Measurements from ENCODE around the gene TMEM161B. TPM values are rescaled to one million over a fixed set of nuclear protein-coding genes. Genes with fewer than 3 reads are reported as not detected.

The TMEM161B gene
- total RNA-seq, 1 experiment from 2014 or later, result 22.1 TPM

DNA sequence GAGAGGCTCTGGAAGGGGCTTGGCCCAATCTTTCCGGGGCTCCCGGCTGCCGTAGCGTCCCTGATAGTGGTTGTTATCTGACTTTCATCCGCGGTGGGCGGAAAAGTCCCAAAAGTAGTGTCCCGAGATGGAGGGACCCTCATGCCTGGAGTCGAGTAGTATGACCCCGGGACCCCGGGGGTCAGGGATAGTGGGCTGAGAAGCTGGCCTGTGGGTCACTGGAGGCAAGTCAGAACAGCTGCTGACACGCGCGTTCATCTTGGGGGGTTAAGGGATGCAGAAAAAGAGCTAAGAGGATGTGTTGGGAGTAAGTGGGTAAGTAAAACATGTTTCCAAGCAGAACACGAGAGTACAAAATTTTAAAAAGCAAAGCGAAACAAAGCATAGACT, 123.4 kb downstream of the TMEM161B start:
- Histone ChIP-seq H3K36me3 (ENCODE audit: control insufficient read depth, insufficient read depth, low read length) (no peaks in the 10 kb centered on the region), H3K9me3 (peaks cover under 1% of the 10 kb centered on the region; the same call in 1 of the 2 replicates), H3K4me1 (no peaks in the 10 kb centered on the region; the same call in 1 of the 2 replicates), H3K27me3 (replicated peaks; ENCODE audit: control insufficient read depth, insufficient read depth, low read length) (no peaks in the 10 kb centered on the region), H3K4me3 (ENCODE audit: low read depth, low read length) (no peak overlapping the region)
- no peaks in the 10 kb centered on the region for H3K4me1 Mint-ChIP-seq (ENCODE audit: low read depth, unreplicated experiment)
- POLR2A ChIA-PET, result interaction anchor here (0.5 kb wide), 1 partner anchor 547 kb away, joined by 4 read pairs; no protein-coding TSS in a partner anchor
- peaks cover 2% of the 10 kb centered on the region for H3K27me3 Mint-ChIP-seq (ENCODE audit: insufficient read depth, unreplicated experiment)
- CTCF ChIA-PET, result no interaction called here
- no peak overlapping the region for H3K4me3 Mint-ChIP-seq (ENCODE audit: unreplicated experiment)
- no peak for DNase-seq
- H3K36me3 Mint-ChIP-seq (ENCODE audit: insufficient read depth, unreplicated experiment), result no peaks in the 10 kb centered on the region
- TF ChIP-seq, protein P1, sequence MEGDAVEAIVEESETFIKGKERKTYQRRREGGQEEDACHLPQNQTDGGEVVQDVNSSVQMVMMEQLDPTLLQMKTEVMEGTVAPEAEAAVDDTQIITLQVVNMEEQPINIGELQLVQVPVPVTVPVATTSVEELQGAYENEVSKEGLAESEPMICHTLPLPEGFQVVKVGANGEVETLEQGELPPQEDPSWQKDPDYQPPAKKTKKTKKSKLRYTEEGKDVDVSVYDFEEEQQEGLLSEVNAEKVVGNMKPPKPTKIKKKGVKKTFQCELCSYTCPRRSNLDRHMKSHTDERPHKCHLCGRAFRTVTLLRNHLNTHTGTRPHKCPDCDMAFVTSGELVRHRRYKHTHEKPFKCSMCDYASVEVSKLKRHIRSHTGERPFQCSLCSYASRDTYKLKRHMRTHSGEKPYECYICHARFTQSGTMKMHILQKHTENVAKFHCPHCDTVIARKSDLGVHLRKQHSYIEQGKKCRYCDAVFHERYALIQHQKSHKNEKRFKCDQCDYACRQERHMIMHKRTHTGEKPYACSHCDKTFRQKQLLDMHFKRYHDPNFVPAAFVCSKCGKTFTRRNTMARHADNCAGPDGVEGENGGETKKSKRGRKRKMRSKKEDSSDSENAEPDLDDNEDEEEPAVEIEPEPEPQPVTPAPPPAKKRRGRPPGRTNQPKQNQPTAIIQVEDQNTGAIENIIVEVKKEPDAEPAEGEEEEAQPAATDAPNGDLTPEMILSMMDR (IDR thresholded peaks at IDR 0.05; ENCODE audit: insufficient read depth in 1 of 2, low read depth in 1 of 2, low read length in 1 of 2, severe bottlenecking in 1 of 2, unreplicated experiment in 1 of 2), result no peak
- intact Hi-C loops (cut with micrococcal nuclease; ENCODE audit: unreplicated experiment), result no loop called here
- no peak overlapping the region for H3K27ac Mint-ChIP-seq (ENCODE audit: unreplicated experiment)
- no TSS peak for BruUV-seq (replicated peaks)
- no peaks in the 10 kb centered on the region for H3K9me3 Mint-ChIP-seq (ENCODE audit: unreplicated experiment)
